Urothelium cell line (cell line): ENCODE data around the gene C6orf141.
A peak's percentile ranks its signal among the peaks of the same experiment; 100 is the strongest.
"Not testable (repeated sequence)": the region's sequence is repeated elsewhere in the genome, so short reads cannot be mapped to it uniquely, and the experiment has no call there.

Source experiments
- DNase-seq: peaks from one replicate; pipeline ENCODE4 v3.0.0; 2011; ENCODE audit warnings: low spot score, mixed read lengths
- FAIRE-seq: peaks from 2 replicates; lab custom pipeline; 2011; peaks lifted over from hg19 to GRCh38; lab: Jason Lieb, UNC

C6orf141 gene

GRCh38 chr6:49565855-49566254, 15.4 kb downstream of the C6orf141 start:
- FAIRE-seq (no peak), DNase-seq (peak; percentile 63)

- DNase-seq (no peak), FAIRE-seq (no peak)
These were observed 20.1 kb downstream of the C6orf141 start for GRCh38 chr6:49570474-49571079.

GRCh38 chr6:49576618-49577017, 26.1 kb downstream of the C6orf141 start:
- DNase-seq (no peak), FAIRE-seq (no peak)

GRCh38 chr6:49579649-49580048, 29.2 kb downstream of the C6orf141 start:
- no peak for FAIRE-seq
- no peak for DNase-seq

- DNase-seq (peak; percentile 21), FAIRE-seq (no peak)
These were observed 32.1 kb downstream of the C6orf141 start for GRCh38 chr6:49582529-49582928.

- FAIRE-seq, DNase-seq: not testable (repeated sequence)
These were observed 36.8 kb downstream of the C6orf141 start for GRCh38 chr6:49587262-49587661.
